ENCODE measurements around the gene PCP2. TPM values are rescaled to one million over a fixed set of nuclear protein-coding genes. Genes with fewer than 3 reads are reported as not detected.

Gene PCP2
- total RNA-seq, 1 donor from 2014 or later, result 1.0 TPM

- no peaks in the 10 kb centered on the region for H3K9me3 Mint-ChIP-seq
- no peak for DNase-seq (ENCODE audit: extremely low spot score, unreplicated experiment)
- H3K27me3 Mint-ChIP-seq, result peaks cover 32% of the 10 kb centered on the region
Measured at GRCh38 chr19:7596211-7596937, 37.1 kb downstream of the PCP2 start.

GRCh38 chr19:7595466-7596133 is 37.9 kb downstream of the PCP2 start, which contains the start of gene CAMSAP3:
Gene CAMSAP3 (plus strand): TSS chr19:7595863. CDS start chr19:7596003, 140 bp downstream.
- Mint-ChIP-seq H3K4me1 (ENCODE audit: unreplicated experiment) (peaks cover 18% of the 10 kb centered on the region), H3K27me3 (peaks cover 32% of the 10 kb centered on the region), H3K27ac (peak within 1 kb of the TSS; percentile 70), H3K36me3 (no peaks in the 10 kb centered on the region), H3K4me3 (peak within 1 kb of the TSS; percentile 87), H3K9me3 (no peaks in the 10 kb centered on the region)
- no peak for TF ChIP-seq CTCF (conservative IDR thresholded peaks at IDR 0.05)
- no peak for DNase-seq (ENCODE audit: extremely low spot score, unreplicated experiment)

More at GRCh38 chr19:7596211-7596937, 37.1 kb downstream of the PCP2 start:
- TF ChIP-seq CTCF (conservative IDR thresholded peaks at IDR 0.05), result no peak
- Mint-ChIP-seq H3K4me1 (ENCODE audit: unreplicated experiment) (peaks cover 18% of the 10 kb centered on the region), H3K4me3 (peak overlapping the region; percentile 87), H3K27ac (no peak overlapping the region), H3K36me3 (no peaks in the 10 kb centered on the region)

GRCh38 chr19:7590256-7590655 is 43.3 kb downstream of the PCP2 start:
- no peak overlapping the region for H3K4me3 Mint-ChIP-seq
- H3K27ac Mint-ChIP-seq, result no peak overlapping the region
- no peak for DNase-seq (ENCODE audit: extremely low spot score, unreplicated experiment)
- H3K9me3 Mint-ChIP-seq, result no peaks in the 10 kb centered on the region
- TF ChIP-seq CTCF (conservative IDR thresholded peaks at IDR 0.05), result no peak
- H3K27me3 Mint-ChIP-seq, result peaks cover 15% of the 10 kb centered on the region
- H3K4me1 Mint-ChIP-seq (ENCODE audit: unreplicated experiment), result peaks cover 3% of the 10 kb centered on the region
- H3K36me3 Mint-ChIP-seq, result no peaks in the 10 kb centered on the region

GRCh38 chr19:7589822-7590221 is 43.7 kb downstream of the PCP2 start:
- H3K9me3 Mint-ChIP-seq, result no peaks in the 10 kb centered on the region
- no peak overlapping the region for H3K4me3 Mint-ChIP-seq
- no peak overlapping the region for H3K27ac Mint-ChIP-seq
- H3K27me3 Mint-ChIP-seq, result peaks cover 14% of the 10 kb centered on the region
- no peak for TF ChIP-seq CTCF (conservative IDR thresholded peaks at IDR 0.05)
- no peaks in the 10 kb centered on the region for H3K4me1 Mint-ChIP-seq (ENCODE audit: unreplicated experiment)
- no peaks in the 10 kb centered on the region for H3K36me3 Mint-ChIP-seq
- no peak for DNase-seq (ENCODE audit: extremely low spot score, unreplicated experiment)

- Mint-ChIP-seq H3K4me3 (no peak overlapping the region), H3K36me3 (no peaks in the 10 kb centered on the region), H3K4me1 (ENCODE audit: unreplicated experiment) (no peaks in the 10 kb centered on the region), H3K9me3 (no peaks in the 10 kb centered on the region), H3K27me3 (peaks cover 26% of the 10 kb centered on the region), H3K27ac (no peak overlapping the region)
- TF ChIP-seq CTCF (conservative IDR thresholded peaks at IDR 0.05), result no peak
- no peak for DNase-seq (ENCODE audit: extremely low spot score, unreplicated experiment)
Measured at GRCh38 chr19:7582446-7582845, 51.1 kb downstream of the PCP2 start.

Small RNA genes within 50 kb of the gene (microRNA-seq; reads per million reads assigned to microRNA genes)
- gene MIR6792, result 1.9 reads per million

Other genes starting within 250 kb of the PCP2 start
- 4.8 and 5.7 TPM in 2 replicates for gene PEX11G, start 144.7 kb downstream of the PCP2 start, total RNA-seq (ENCODE audit: low replicate concordance)
- 49.8 and 67.1 TPM in 2 replicates for gene ZNF358, start 117.6 kb downstream of the PCP2 start, total RNA-seq (ENCODE audit: low replicate concordance)
- gene MCOLN1, start 111.1 kb downstream of the PCP2 start, total RNA-seq (ENCODE audit: low replicate concordance), result 24.0 and 24.3 TPM in 2 replicates
- gene PNPLA6, start 98.0 kb downstream of the PCP2 start, total RNA-seq (ENCODE audit: low replicate concordance), result 84.3 and 86.1 TPM in 2 replicates
- 28.6 and 51.8 TPM in 2 replicates for gene CAMSAP3, start 37.9 kb downstream of the PCP2 start, total RNA-seq (ENCODE audit: low replicate concordance)
- gene XAB2, start 4.2 kb downstream of the PCP2 start, total RNA-seq (ENCODE audit: low replicate concordance), result 38.5 and 46.5 TPM in 2 replicates
- gene PET100, start 3.9 kb downstream of the PCP2 start, total RNA-seq (ENCODE audit: low replicate concordance), result 160 and 184 TPM in 2 replicates
- 61.6 and 108 TPM in 2 replicates for gene STXBP2, start 3.4 kb upstream of the PCP2 start, total RNA-seq (ENCODE audit: low replicate concordance)
- not detected in 2 replicates for gene RETN, start 35.3 kb upstream of the PCP2 start, total RNA-seq (ENCODE audit: low replicate concordance)
- not detected in 2 replicates for gene MCEMP1, start 43.4 kb upstream of the PCP2 start, total RNA-seq (ENCODE audit: low replicate concordance)
- 92.6 and 107 TPM in 2 replicates for gene TRAPPC5, start 47.1 kb upstream of the PCP2 start, total RNA-seq (ENCODE audit: low replicate concordance)
- not detected in 2 replicates for gene FCER2, start 68.4 kb upstream of the PCP2 start, total RNA-seq (ENCODE audit: low replicate concordance)
- gene CLEC4G, start 98.4 kb upstream of the PCP2 start, total RNA-seq (ENCODE audit: low replicate concordance), result not detected in 2 replicates
- not detected in 2 replicates for gene CD209, start 113.8 kb upstream of the PCP2 start, total RNA-seq (ENCODE audit: low replicate concordance)
- 0.48 and 0.69 TPM in 2 replicates for gene CLEC4M, start 129.5 kb upstream of the PCP2 start, total RNA-seq (ENCODE audit: low replicate concordance)
- gene EVI5L, start 196.5 kb upstream of the PCP2 start, total RNA-seq (ENCODE audit: low replicate concordance), result 11.7 and 19.0 TPM in 2 replicates
- 8.5 and 10.9 TPM in 2 replicates for gene PRR36, start 240.7 kb upstream of the PCP2 start, total RNA-seq (ENCODE audit: low replicate concordance)